Dedifferentiated amniotic fluid mesenchymal stem cell (primary cell): ENCODE results near the gene ABHD12.
"Not testable (repeated sequence)": the region's sequence is repeated elsewhere in the genome, so short reads cannot be mapped to it uniquely, and the experiment has no call there.

ENCODE experiments used
- DNase-seq: peaks from one replicate; pipeline ENCODE4 v3.0.0-alpha.2; 2016; ENCODE audit errors: extremely low spot score

The ABHD12 gene

GRCh38 chr20:25321991-25322390 is 68.6 kb downstream of the ABHD12 start:
- DNase-seq = no peak

DNA sequence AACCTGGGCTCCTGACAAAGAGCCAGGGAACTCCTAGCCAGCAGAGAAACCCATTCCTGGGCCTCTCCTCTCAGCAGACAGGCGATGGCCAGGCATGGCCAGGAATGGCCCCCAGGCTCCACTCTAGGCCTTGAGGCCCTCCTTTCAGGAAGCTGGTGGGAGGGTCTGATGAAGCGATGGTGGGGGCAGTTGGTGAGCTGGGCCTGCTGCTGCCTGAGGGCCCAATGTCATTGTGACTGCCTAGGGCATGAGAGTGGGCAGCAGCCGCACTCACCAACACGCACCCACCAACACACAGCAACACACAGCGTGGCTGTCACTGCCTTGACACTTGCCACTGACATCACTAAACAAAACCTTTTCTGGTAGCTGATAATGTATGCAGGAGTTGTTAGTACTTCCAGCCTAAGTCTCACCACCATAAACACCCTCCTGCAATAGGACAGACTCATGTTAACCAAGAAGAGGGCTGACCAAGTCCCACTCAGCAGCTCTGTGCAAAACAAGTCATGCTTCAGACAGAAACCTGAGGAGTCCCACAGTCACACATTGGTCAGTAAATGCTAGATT is 69.3 kb downstream of the ABHD12 start:
- DNase-seq = no peak

GRCh38 chr20:25320035-25320800 is 70.4 kb downstream of the ABHD12 start:
- DNase-seq = no peak

GRCh38 chr20:25319241-25320034 is 71.2 kb downstream of the ABHD12 start:
- DNase-seq = no peak

- no peak for DNase-seq
These were observed 72.0 kb downstream of the ABHD12 start for GRCh38 chr20:25318471-25319240.

DNA sequence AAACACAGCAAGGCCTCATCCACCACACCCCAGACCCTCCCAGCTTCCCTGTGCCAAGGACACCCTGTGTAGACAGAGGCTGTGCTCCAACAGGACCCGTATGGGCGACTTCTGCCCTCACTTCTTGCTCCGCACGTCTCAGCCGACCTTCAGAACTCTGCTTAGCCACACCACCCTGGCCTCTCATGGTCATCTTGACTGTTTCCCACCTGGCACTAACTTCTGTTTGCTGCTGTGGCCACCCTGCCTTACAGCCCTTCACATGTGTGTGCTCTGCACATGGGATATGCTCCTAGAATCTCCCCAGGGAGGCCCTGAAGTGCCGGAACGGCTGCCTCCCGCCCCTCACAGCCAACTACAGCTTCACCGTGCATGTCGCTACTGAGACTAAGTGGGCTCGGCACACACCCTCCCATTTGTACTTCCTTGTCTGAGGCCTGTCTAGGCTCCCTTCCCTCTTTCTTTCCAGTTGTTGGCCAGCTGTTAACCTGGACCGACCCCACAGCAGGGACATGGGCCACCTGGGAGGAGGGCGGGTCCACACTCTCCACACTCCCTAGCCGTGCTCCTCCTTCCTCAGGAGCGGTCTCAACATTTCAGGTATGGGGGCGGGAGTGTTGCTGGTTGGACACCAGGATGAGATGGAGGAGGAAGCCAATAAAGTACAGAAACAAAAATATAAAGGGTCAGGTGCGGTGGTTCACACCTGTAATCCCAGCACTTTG is 73.1 kb downstream of the ABHD12 start:
- no peak for DNase-seq

GRCh38 chr20:25316506-25317190 is 74.0 kb downstream of the ABHD12 start:
- no peak for DNase-seq

DNA sequence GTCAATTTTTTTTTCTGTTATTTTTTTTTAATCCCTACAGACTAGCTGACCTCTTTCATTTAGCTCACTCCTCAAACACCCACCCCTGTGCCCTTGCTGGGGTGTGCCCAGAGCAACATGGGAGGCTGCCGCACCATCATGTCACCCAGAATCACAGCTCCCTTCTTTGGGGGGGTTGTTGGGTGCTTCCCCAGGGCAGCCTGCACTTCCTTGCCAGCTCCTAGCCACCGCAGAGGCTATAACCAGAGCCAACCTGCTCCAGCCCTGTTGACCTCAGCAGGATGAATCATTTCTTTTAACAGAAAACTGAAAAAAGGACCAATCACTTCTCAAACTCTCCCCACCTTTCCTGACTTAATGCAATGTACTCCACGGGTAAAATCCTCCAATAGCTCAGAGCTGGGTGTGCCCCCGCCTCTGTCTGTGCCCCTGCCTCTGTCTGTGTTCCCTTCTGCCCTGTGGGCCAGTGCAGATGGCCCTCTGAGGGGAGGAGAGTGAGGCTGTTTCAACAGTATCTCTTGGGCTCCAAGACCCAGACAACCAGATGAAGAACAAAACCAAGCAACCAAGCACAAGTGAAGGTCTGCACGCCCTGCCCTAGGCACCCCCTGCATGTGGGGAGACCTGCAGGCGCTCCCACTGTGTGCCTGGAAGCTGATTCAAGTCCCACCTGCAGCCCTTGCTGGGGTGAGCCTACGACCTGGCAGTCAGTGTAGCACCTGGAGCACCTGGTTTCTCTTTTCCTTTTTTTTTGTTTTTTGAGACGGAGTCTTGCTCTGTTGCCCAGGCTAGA is 75.0 kb downstream of the ABHD12 start:
- DNase-seq = no peak

GRCh38 chr20:25314497-25315417 is 75.9 kb downstream of the ABHD12 start:
- DNase-seq = no peak

DNA sequence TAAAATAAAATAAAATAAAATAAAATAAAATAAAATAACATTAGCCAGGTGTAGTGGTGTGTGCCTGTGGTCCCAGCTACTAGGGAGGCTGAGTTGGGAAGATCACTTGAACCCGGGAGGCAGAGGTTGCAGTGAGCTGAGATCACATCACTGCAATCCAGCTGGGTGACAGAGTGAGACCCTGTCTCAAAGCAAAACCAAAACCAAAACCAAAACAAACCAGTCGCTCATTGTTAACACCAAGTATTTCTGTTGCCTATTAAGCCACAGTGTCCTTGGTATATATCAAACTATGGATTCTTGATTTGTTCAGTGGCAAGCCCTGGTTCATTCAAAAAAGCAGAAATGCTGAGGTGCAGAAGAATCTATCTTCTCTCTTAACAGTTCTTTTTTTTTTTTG is 77.0 kb downstream of the ABHD12 start:
- no peak for DNase-seq

- DNase-seq = not testable (repeated sequence)
These were observed 77.9 kb downstream of the ABHD12 start for GRCh38 chr20:25312716-25313115.

GRCh38 chr20:25310921-25311728 is 79.5 kb downstream of the ABHD12 start:
- peak; percentile 49 for DNase-seq

- DNase-seq = peak; percentile 55
These were observed 80.2 kb downstream of the ABHD12 start for GRCh38 chr20:25310268-25310920.

DNA sequence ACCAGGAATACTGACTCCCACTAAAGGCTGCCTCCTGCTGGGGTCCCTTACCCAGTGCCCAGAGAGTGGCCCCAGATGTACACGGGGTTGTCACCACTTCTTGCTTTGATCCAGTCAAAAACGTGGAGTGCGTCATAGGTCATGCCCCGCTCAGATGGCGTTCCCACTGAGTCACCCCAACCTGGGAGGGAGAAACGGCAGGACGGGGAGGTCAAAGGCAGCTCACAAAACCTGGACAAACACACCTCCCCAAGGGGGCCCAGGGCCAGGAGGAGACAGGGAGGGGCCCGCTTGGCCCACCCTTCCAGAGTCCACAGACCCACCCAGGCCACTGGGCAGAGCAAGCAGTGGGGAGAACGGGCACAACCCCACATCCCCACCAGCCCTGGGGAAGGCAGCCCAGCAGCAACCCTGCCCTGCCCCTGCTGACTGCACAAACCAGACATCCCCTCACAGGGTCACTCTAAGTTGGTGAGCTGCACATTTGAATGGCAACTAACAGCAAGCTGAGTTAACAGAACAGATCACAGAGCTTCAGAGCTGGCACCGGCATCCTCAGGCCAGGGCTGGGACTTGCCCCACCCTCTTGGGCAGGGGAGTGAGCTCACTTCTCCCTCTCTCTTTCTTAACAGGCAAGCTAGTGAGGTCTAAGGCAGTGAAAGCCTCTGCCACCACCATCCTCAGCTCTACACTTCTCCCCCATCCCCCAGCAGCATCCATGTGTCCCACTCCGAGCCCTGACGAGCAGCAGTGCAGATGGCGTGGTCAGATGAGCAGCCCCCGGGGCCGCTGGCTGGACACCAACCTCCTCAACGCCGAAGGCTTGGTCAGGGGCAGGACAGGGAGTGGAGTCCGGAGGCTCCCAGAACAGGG is 81.0 kb downstream of the ABHD12 start:
- peak; percentile 48 for DNase-seq

GRCh38 chr20:25308671-25309394 is 81.8 kb downstream of the ABHD12 start:
- DNase-seq = no peak

- DNase-seq = no peak
These were observed 82.5 kb downstream of the ABHD12 start for GRCh38 chr20:25308083-25308491.
